Ascending aorta (tissue), 2 donors: ENCODE results near the gene C4orf36. TPM values are rescaled to one million over a fixed set of nuclear protein-coding genes. Genes with fewer than 3 reads are reported as not detected.

ENCODE experiments used
- DNase-seq, 2 donors: peaks; one replicate each; pipeline ENCODE4 v3.0.0-alpha.2; 2019; ENCODE audit warnings: low spot score in 2 of 2
- H3K27ac ChIP-seq, 2 donors: fragments of 200-600 bp; sonication (generic); one replicate each; pipeline ENCODE4 v1.5.1; 2016 to 2017; ENCODE audit warnings: mild to moderate bottlenecking in 1 of 2
- H3K27me3 ChIP-seq: fragments of 200-600 bp; sonication (generic); one replicate; pipeline ENCODE4 v1.5.1; 2017
- H3K36me3 ChIP-seq, 2 donors: fragments of 200-600 bp; sonication (generic); one replicate each; pipeline ENCODE4 v1.5.1; 2016
- H3K4me1 ChIP-seq, 2 donors: fragments of 200-600 bp; sonication (generic); one replicate each; pipeline ENCODE4 v1.5.1; 2016 to 2017; ENCODE audit warnings: mild to moderate bottlenecking in 1 of 2
- H3K4me3 ChIP-seq, 2 donors: fragments of 200-600 bp; sonication (generic); one replicate each; pipeline ENCODE4 v1.5.1; 2016 to 2017; ENCODE audit warnings: mild to moderate bottlenecking in 1 of 2
- H3K9me3 ChIP-seq, 2 donors: fragments of 200-600 bp; sonication (generic); one replicate each; pipeline ENCODE4 v1.5.1; 2016
- intact Hi-C: fragments of 100-400 bp; cut with DNase I; formaldehyde crosslinking; loops from one replicate; pipeline ENCODE4 v1.15.1; 2023
- total RNA-seq: library from RNA; depleted of rRNA; stranded (reverse); fragments of >200 nt; gene quantifications from one replicate; pipeline ENCODE4 v1.1.0, GENCODE V29; 2016
- TF ChIP-seq, protein P1 (sequence below), 3 experiments: fragments of 200-600 bp in 2 of 3; fragments of 450-650 bp in 1 of 3; sonication (generic) in 2 of 3; IDR thresholded peaks; one replicate each; pipeline ENCODE4 v1.5.1; 2016 to 2019; ENCODE audit warnings: antibody characterized with exemption in 3 of 3, mild to moderate bottlenecking in 1 of 3, moderate library complexity in 1 of 3

Gene C4orf36
- total RNA-seq, 1 donor from 2014 or later = not detected

DNA sequence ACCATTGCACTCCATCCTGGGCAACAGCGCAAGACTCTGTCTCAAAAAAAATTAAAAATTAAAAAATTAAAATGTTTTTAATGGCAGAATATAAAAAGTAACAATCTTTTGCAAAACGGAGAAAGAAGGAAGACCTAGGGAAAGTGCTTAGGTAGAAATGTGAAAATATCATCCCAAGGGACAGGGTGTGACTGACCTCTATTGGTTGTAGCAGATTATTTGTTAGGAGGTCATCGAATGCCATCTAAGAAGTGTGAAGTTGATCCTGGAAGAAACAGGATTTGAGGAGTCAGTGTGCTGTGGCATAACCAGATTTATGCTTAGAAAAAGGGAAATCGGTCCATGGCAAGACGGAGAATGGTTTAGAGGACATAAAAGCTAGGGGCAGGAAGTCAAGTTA lies 18.1 kb upstream of the C4orf36 start:
- no peaks in the 10 kb centered on the region for H3K9me3 ChIP-seq
- intact Hi-C loops = no loop called here
- H3K36me3 ChIP-seq = no peaks in the 10 kb centered on the region
- no peak overlapping the region for H3K27ac ChIP-seq
- TF ChIP-seq, protein P1, sequence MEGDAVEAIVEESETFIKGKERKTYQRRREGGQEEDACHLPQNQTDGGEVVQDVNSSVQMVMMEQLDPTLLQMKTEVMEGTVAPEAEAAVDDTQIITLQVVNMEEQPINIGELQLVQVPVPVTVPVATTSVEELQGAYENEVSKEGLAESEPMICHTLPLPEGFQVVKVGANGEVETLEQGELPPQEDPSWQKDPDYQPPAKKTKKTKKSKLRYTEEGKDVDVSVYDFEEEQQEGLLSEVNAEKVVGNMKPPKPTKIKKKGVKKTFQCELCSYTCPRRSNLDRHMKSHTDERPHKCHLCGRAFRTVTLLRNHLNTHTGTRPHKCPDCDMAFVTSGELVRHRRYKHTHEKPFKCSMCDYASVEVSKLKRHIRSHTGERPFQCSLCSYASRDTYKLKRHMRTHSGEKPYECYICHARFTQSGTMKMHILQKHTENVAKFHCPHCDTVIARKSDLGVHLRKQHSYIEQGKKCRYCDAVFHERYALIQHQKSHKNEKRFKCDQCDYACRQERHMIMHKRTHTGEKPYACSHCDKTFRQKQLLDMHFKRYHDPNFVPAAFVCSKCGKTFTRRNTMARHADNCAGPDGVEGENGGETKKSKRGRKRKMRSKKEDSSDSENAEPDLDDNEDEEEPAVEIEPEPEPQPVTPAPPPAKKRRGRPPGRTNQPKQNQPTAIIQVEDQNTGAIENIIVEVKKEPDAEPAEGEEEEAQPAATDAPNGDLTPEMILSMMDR (IDR thresholded peaks at IDR 0.05) = no peak
- peaks cover 3 to 11% of the 10 kb centered on the region in 2 donors for H3K4me1 ChIP-seq
- H3K4me3 ChIP-seq = no peak overlapping the region
- no peak for DNase-seq
- H3K27me3 ChIP-seq = no peaks in the 10 kb centered on the region

DNA sequence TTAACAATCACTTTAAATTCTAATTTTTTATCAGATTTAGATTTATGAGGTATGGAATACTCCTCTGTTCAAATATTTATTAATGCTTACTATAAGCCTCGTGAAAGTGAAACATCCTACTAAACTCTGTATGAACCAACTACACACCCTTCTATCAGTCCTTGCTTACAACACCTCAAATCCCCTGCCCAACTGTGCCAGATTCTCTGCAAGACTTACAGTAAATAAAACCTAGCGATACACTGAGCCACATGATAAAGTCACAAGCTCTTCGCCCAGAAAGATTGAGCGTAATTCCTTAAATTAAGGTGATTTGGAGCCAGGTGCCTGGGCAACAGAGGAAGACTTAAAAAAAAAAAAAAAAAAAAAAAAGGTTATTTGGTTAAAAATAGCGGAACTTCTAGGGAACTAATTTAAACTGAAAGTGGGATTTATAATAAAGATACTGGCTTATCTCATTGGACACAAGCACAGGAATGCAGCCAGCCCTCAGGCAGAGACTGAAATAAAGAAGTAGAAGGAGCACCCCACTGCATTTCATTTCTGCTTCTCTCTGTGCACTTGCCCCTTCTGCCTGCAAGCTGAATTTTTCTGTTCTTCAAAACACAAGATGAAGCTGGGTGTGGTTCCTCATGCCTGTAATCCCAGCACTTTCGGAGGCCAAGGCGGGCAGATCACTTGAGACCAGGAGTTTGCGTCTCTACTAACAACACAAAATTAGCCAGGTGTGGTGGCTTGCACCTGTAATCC lies 17.5 kb upstream of the C4orf36 start:
- H3K4me3 ChIP-seq = no peak overlapping the region
- no peak overlapping the region for H3K27ac ChIP-seq
- H3K36me3 ChIP-seq = no peaks in the 10 kb centered on the region
- no peaks in the 10 kb centered on the region for H3K27me3 ChIP-seq
- DNase-seq = peak in 1 of 2 donors; percentile 59
- intact Hi-C loops = no loop called here
- H3K9me3 ChIP-seq = no peaks in the 10 kb centered on the region
- H3K4me1 ChIP-seq = peaks cover 3 to 11% of the 10 kb centered on the region in 2 donors
- TF ChIP-seq, protein P1 (IDR thresholded peaks at IDR 0.05) = no peak

DNA sequence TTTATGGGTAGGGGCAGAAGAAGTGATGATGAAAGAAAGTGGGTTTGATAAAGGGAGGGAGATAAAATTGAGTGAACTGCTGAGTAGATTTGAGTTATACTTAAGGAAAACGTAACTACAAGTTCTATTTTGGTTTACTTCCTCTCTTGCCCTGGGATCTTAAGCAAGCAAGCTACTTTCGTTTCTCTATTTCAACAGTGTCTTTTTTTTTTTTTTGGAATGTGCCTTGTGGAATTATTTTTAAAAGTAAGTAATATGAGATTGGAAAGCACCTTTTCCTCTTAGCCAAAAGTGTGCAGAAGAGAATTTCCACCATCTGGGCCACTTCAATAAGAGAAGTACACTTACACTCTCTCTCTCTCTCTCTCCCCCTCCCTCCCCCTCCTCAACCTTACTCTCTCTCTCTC lies 16.0 kb upstream of the C4orf36 start:
- peak overlapping the region in 1 of 2 donors; percentile 30 for H3K4me3 ChIP-seq

DNA sequence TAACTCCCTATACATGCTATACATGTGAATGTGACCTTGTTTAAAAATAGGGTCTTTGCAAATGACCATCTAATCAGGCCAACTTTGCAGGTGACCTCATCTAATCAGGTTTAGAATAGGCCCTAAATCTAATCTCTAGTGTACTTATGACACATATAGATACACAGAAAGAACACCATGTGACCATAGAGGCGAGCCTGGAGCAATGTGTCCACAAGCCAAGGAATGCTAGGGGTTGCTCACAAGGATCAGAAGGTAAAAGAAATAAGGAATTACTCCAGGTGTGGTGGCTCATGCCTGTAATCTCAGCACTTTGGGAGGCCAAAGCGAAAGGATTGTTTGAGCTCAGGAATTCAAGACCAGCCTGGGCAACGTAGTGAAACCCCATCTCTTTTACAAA lies 9.6 kb upstream of the C4orf36 start:
- no peak overlapping the region for H3K27ac ChIP-seq
- H3K36me3 ChIP-seq = no peaks in the 10 kb centered on the region
- intact Hi-C loops = no loop called here
- no peaks in the 10 kb centered on the region for H3K9me3 ChIP-seq
- no peaks in the 10 kb centered on the region for H3K27me3 ChIP-seq
- no peak for DNase-seq
- H3K4me3 ChIP-seq = no peak overlapping the region
- TF ChIP-seq, protein P1 (IDR thresholded peaks at IDR 0.05) = no peak
- H3K4me1 ChIP-seq = no peaks in the 10 kb centered on the region

More for the DNA sequence above, 16.0 kb upstream of the C4orf36 start:
- TF ChIP-seq, protein P1 (IDR thresholded peaks at IDR 0.05) = no peak
- Histone ChIP-seq H3K36me3 (no peaks in the 10 kb centered on the region), H3K4me1 (peaks cover 3 to 11% of the 10 kb centered on the region in 2 donors), H3K27me3 (no peaks in the 10 kb centered on the region), H3K27ac (peak overlapping the region; percentile 43 to 68), H3K9me3 (no peaks in the 10 kb centered on the region)
- no peak for DNase-seq
- intact Hi-C loops = no loop called here

DNA sequence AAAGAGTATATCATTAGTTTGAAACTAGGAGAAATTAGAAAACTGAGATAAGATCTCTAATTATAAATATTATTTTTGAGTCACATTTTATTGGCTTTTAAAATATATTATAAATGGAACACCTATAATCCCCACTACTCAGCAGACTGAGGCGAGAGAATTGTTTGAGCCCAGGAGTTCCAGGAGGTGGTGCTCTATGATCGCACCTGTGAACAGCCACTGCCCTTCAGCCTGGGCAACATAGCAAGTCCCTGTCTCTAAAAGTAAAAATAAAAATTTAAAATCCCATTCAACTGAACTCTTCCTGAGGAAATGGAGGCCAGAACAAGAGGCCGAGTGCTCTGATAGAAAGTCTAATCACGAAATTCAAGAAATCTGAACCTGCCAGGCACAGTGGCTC lies 6.3 kb upstream of the C4orf36 start:
- intact Hi-C loops = no loop called here
- TF ChIP-seq, protein P1 (IDR thresholded peaks at IDR 0.05) = no peak
- no peaks in the 10 kb centered on the region for H3K36me3 ChIP-seq
- DNase-seq = no peak
- no peaks in the 10 kb centered on the region for H3K4me1 ChIP-seq
- H3K27me3 ChIP-seq = no peaks in the 10 kb centered on the region
- H3K4me3 ChIP-seq = no peak overlapping the region
- no peak overlapping the region for H3K27ac ChIP-seq
- no peaks in the 10 kb centered on the region for H3K9me3 ChIP-seq
